B cell (primary cell): ENCODE results near the gene POLR1C. TPM values are rescaled to one million over a fixed set of nuclear protein-coding genes. Genes with fewer than 3 reads are reported as not detected.
A peak's percentile ranks its signal among the peaks of the same experiment; 100 is the strongest.

Source experiments
- ATAC-seq: fragments of 200-7000 bp; cut with Tn5 transposase; one replicate; pipeline ENCODE4 v1.10.0; 2021; ENCODE audit warnings: low read depth, mild to moderate bottlenecking, moderate number of reproducible peaks, moderate library complexity
- CTCF ChIA-PET: fragments of 350-600 bp; sonication (Branson Sonifier 250); formaldehyde crosslinking; loops from one replicate; lab custom pipeline; 2021; ENCODE audit warnings: antibody characterized with exemption, inconsistent platforms; lab: Charles Lee
- POLR2A ChIA-PET: fragments of 350-600 bp; sonication (Branson Sonifier 250); formaldehyde crosslinking; loops from one replicate; lab custom pipeline; 2021; ENCODE audit warnings: antibody characterized with exemption; lab: Charles Lee
- DNase-seq: peaks from one replicate; pipeline ENCODE4 v3.0.0; 2013
- H2AFZ ChIP-seq: 2 replicates; pipeline ENCODE4 v1.6.1; 2012; ENCODE audit warnings: mild to moderate bottlenecking, low read depth, low read length; ENCODE audit not compliant: insufficient read depth, poor library complexity, severe bottlenecking
- H3K27ac ChIP-seq, 2 donors: 1 replicate in 1 of 2; 2 replicates in 1 of 2; pipeline ENCODE4 v1.5.1; 2012 to 2013; ENCODE audit warnings: low read length in 2 of 2, mild to moderate bottlenecking in 2 of 2, moderate library complexity in 1 of 2
- H3K27me3 ChIP-seq, 4 experiments: fragments of 200-600 bp in 1 of 4; sonication (generic) in 1 of 4; replicated peaks in 1 of 4; 1 replicate in 2 of 4; 2 replicates in 2 of 4; pipeline versions ENCODE4 v1.6.1 to v1.7.0; 2013 to 2016; ENCODE audit warnings: low read length in 3 of 4, mild to moderate bottlenecking in 2 of 4, mixed read lengths in 1 of 4, moderate library complexity in 1 of 4; ENCODE audit not compliant: insufficient read depth in 4 of 4, control insufficient read depth in 3 of 4; ENCODE audit errors: control extremely low read depth in 1 of 4
- H3K36me3 ChIP-seq, 2 experiments: replicated peaks in 1 of 2; 1 replicate in 1 of 2; 2 replicates in 1 of 2; pipeline versions ENCODE4 v1.6.1 to v1.7.1; 2013; ENCODE audit warnings: low read length in 1 of 2; ENCODE audit not compliant: insufficient read depth in 2 of 2, control insufficient read depth in 1 of 2; ENCODE audit errors: control extremely low read depth in 1 of 2, extremely low read depth in 1 of 2
- H3K4me1 ChIP-seq, 2 donors: fragments of 200-600 bp in 1 of 2; sonication (generic) in 1 of 2; 1 replicate in 1 of 2; 2 replicates in 1 of 2; pipeline versions ENCODE4 v1.5.1 to v1.6.1; 2013 to 2017; ENCODE audit warnings: low read length in 2 of 2; ENCODE audit not compliant: control insufficient read depth in 2 of 2, insufficient read depth in 2 of 2
- H3K4me2 ChIP-seq: replicated peaks from 2 replicates; pipeline ENCODE3; 2012; ENCODE audit warnings: mild to moderate bottlenecking, low read depth, low read length; ENCODE audit not compliant: poor library complexity, severe bottlenecking
- H3K4me3 ChIP-seq, 5 experiments: fragments of 200-600 bp in 1 of 5; sonication (generic) in 1 of 5; 1 replicate in 3 of 5; 2 replicates in 2 of 5; pipeline versions ENCODE4 v1.5.1 to v1.7.0; 2011 to 2016; ENCODE audit warnings: low read length in 4 of 5, mild to moderate bottlenecking in 4 of 5, low read depth in 2 of 5, control low read depth in 1 of 5, moderate library complexity in 1 of 5; ENCODE audit not compliant: insufficient read depth in 1 of 5; ENCODE audit errors: control extremely low read depth in 1 of 5, extremely low read depth in 1 of 5
- H3K79me2 ChIP-seq: fragments of 200-600 bp; sonication (generic); one replicate; pipeline ENCODE4 v1.6.0; 2016; ENCODE audit warnings: low read length; ENCODE audit not compliant: control insufficient read depth, insufficient read depth
- H3K9ac ChIP-seq: fragments of 200-600 bp; sonication (generic); 2 replicates; pipeline ENCODE4 v1.6.1; 2017; ENCODE audit warnings: mild to moderate bottlenecking, low read length, moderate library complexity
- H3K9me3 ChIP-seq, 3 donors: one replicate each; pipeline versions ENCODE4 v1.6.1 to v1.7.1; 2013; ENCODE audit warnings: low read length in 2 of 3; ENCODE audit not compliant: control insufficient read depth in 2 of 3, insufficient read depth in 1 of 3; ENCODE audit errors: control extremely low read depth in 1 of 3
- H4K20me1 ChIP-seq: 2 replicates; pipeline ENCODE4 v1.6.0; 2012; ENCODE audit warnings: mild to moderate bottlenecking, low read length; ENCODE audit not compliant: insufficient read depth, control insufficient read depth, poor library complexity, severe bottlenecking
- H3K27ac Mint-ChIP-seq: one replicate; pipeline ENCODE4 v1.8.0; 2021; ENCODE audit warnings: mixed read lengths
- H3K27me3 Mint-ChIP-seq: one replicate; pipeline ENCODE4 v1.8.0; 2021; ENCODE audit warnings: mixed read lengths
- H3K4me1 Mint-ChIP-seq: one replicate; pipeline ENCODE4 v1.8.0; 2021; ENCODE audit warnings: mixed read lengths
- H3K4me3 Mint-ChIP-seq: one replicate; pipeline ENCODE4 v1.8.0; 2021; ENCODE audit warnings: mixed read lengths
- H3K9me3 Mint-ChIP-seq: one replicate; pipeline ENCODE4 v1.8.0; 2022; ENCODE audit warnings: mixed read lengths; ENCODE audit not compliant: insufficient read depth
- CTCF ChIP-seq: fragments of 200-600 bp; IDR thresholded peaks from one replicate; pipeline ENCODE4 v1.8.0; 2022; ENCODE audit warnings: antibody characterized with exemption, mild to moderate bottlenecking
- EZH2 ChIP-seq: IDR thresholded peaks from 2 replicates; pipeline ENCODE4 v1.6.1; 2012; ENCODE audit warnings: borderline replicate concordance, low read depth, mild to moderate bottlenecking, moderate library complexity, low read length; ENCODE audit not compliant: insufficient read depth, poor library complexity, severe bottlenecking
- WGBS: methylation state at CpG from one replicate; pipeline ENCODE4 v1.1.5; 2013; ENCODE audit warnings: missing lambda C conversion rate; ENCODE audit not compliant: insufficient coverage; 5-methylcytosine and 5-hydroxymethylcytosine counted together
- intact Hi-C: fragments of 100-400 bp; cut with micrococcal nuclease; formaldehyde crosslinking; loops from one replicate; pipeline ENCODE4 v1.10.0; 2022
- polyA plus RNA-seq: library from polyadenylated mRNA; depleted of rRNA; stranded (reverse); fragments of >200 nt; gene quantifications from 2 replicates; pipeline ENCODE4 v1.2.3, GENCODE V29; 2012
- total RNA-seq, 2 donors: library from RNA; stranded (reverse); fragments of 120-200 nt in 1 of 2; gene quantifications; 1 replicate in 1 of 2; 2 replicates in 1 of 2; pipeline versions ENCODE4 v1.2.3 to v1.2.4, GENCODE V29; 2013 to 2022

Gene POLR1C
- total and polyA plus RNA-seq, 2 donors (not counting 1 experiment from before 2014, with no cell fraction given) = 21.4 to 43.3 TPM

- no peaks in the 10 kb centered on the region for H3K27me3 ChIP-seq
- peak overlapping the region; percentile 97 for H3K9ac ChIP-seq
- POLR2A ChIA-PET = interaction anchor here (0.6 to 0.9 kb wide), 2 partner anchors 114 to 118 kb away, joined by 3 to 6 read pairs; partner anchors contain the start of gene GTPBP2
- peaks cover 2 to 57% of the 10 kb centered on the region in 2 experiments for H3K36me3 ChIP-seq
- H3K27me3 Mint-ChIP-seq = no peaks in the 10 kb centered on the region
- TF ChIP-seq EZH2 (no peak), CTCF (no peak)
- H3K4me3 Mint-ChIP-seq = no peak overlapping the region
- no peak overlapping the region for H2AFZ ChIP-seq
- peak overlapping the region; percentile 16 for H3K27ac Mint-ChIP-seq
- peaks cover 32% of the 10 kb centered on the region for H3K4me1 Mint-ChIP-seq
- intact Hi-C loops = loop anchor here (2.0 to 10.0 kb wide), 5 partner anchors 39 to 591 kb away; partner anchors contain the start of genes ABCC10, CNPY3, POLH and SRF
- peak overlapping the region; percentile 65 to 91 for H3K27ac ChIP-seq
- CTCF ChIA-PET = interaction anchor here (3.9 kb wide), 1 partner anchor 9 kb away, joined by 32 read pairs; no protein-coding TSS in a partner anchor
- no peak for ATAC-seq
- H3K4me3 ChIP-seq = peak overlapping the region; percentile 78 to 98 (median 91)
- peaks cover 49% of the 10 kb centered on the region for H3K79me2 ChIP-seq
- DNase-seq = no peak
- H4K20me1 ChIP-seq = peaks cover 24% of the 10 kb centered on the region
- H3K4me1 ChIP-seq = peaks cover 28 to 36% of the 10 kb centered on the region in 2 donors
- H3K9me3 ChIP-seq = no peaks in the 10 kb centered on the region
- WGBS = 93% methylated on average over 9 of the region's 9 CpGs
- H3K4me2 ChIP-seq = peak overlapping the region; percentile 94
- H3K9me3 Mint-ChIP-seq = no peaks in the 10 kb centered on the region
Measured at GRCh38 chr6:43515808-43516207, 1.1 kb upstream of the POLR1C start.

DNA sequence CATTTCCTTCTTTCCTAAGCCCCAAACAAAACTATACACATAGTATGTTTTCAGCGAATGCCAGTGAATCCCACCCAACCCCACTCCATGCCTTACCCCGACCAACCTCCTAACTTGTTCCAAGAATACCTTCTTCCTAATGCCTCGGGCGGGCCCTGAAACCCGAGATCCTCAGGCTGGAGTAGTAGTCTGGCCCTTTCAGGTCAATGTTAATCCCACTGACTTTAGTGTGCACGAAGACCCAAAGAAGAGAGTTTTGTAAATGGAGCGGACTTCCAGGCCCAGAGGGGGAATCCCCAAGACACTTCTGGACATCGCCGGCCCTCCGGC is 557 bp upstream of the POLR1C start:
- Histone ChIP-seq H3K79me2 (peaks cover 49% of the 10 kb centered on the region), H2AFZ (peak overlapping the region; percentile 90), H3K4me3 (peak overlapping the region; percentile 78 to 98 (median 91)), H3K27ac (peak overlapping the region; percentile 65 to 91), H3K27me3 (no peaks in the 10 kb centered on the region), H3K36me3 (peaks cover 4 to 58% of the 10 kb centered on the region in 2 experiments), H3K9ac (peak overlapping the region; percentile 97), H3K4me1 (peaks cover 28 to 36% of the 10 kb centered on the region in 2 donors), H4K20me1 (peaks cover 23% of the 10 kb centered on the region), H3K9me3 (no peaks in the 10 kb centered on the region), H3K4me2 (peak overlapping the region; percentile 94)
- H3K4me1 Mint-ChIP-seq = peaks cover 31% of the 10 kb centered on the region
- H3K27ac Mint-ChIP-seq = no peak overlapping the region
- WGBS = 6% methylated on average over 10 of the region's 10 CpGs
- CTCF ChIA-PET = interaction anchor here (3.9 kb wide), 1 partner anchor 9 kb away, joined by 32 read pairs; no protein-coding TSS in a partner anchor
- POLR2A ChIA-PET = interaction anchor here (0.6 to 0.9 kb wide), 2 partner anchors 113 to 1782 kb away, joined by 3 to 6 read pairs; partner anchors contain the start of gene GTPBP2
- intact Hi-C loops = loop anchor here (2.0 to 10.0 kb wide), 5 partner anchors 40 to 592 kb away; partner anchors contain the start of genes ABCC10, CNPY3, POLH and SRF
- H3K9me3 Mint-ChIP-seq = no peaks in the 10 kb centered on the region
- DNase-seq (no peak), ATAC-seq (no peak)
- no peak overlapping the region for H3K4me3 Mint-ChIP-seq
- no peaks in the 10 kb centered on the region for H3K27me3 Mint-ChIP-seq
- TF ChIP-seq CTCF (no peak), EZH2 (no peak)
